HL-60 (cell line): Measurements from ENCODE around the gene TXNDC2.

Source experiments
- CTCF ChIP-seq: IDR thresholded peaks from one replicate; pipeline ENCODE4 v1.5.1; 2011; ENCODE audit warnings: low read length, control low read depth, inconsistent platforms; ENCODE audit not compliant: insufficient read depth
- TF ChIP-seq, protein P1 (sequence below): IDR thresholded peaks from 2 replicates; pipeline ENCODE4 v1.6.1; 2012; ENCODE audit warnings: low read depth; ENCODE audit not compliant: insufficient replicate concordance

GRCh38 chr18:9861933-9862332 is 23.8 kb upstream of the TXNDC2 start:
- TF ChIP-seq CTCF, result no peak
- TF ChIP-seq, protein P1, sequence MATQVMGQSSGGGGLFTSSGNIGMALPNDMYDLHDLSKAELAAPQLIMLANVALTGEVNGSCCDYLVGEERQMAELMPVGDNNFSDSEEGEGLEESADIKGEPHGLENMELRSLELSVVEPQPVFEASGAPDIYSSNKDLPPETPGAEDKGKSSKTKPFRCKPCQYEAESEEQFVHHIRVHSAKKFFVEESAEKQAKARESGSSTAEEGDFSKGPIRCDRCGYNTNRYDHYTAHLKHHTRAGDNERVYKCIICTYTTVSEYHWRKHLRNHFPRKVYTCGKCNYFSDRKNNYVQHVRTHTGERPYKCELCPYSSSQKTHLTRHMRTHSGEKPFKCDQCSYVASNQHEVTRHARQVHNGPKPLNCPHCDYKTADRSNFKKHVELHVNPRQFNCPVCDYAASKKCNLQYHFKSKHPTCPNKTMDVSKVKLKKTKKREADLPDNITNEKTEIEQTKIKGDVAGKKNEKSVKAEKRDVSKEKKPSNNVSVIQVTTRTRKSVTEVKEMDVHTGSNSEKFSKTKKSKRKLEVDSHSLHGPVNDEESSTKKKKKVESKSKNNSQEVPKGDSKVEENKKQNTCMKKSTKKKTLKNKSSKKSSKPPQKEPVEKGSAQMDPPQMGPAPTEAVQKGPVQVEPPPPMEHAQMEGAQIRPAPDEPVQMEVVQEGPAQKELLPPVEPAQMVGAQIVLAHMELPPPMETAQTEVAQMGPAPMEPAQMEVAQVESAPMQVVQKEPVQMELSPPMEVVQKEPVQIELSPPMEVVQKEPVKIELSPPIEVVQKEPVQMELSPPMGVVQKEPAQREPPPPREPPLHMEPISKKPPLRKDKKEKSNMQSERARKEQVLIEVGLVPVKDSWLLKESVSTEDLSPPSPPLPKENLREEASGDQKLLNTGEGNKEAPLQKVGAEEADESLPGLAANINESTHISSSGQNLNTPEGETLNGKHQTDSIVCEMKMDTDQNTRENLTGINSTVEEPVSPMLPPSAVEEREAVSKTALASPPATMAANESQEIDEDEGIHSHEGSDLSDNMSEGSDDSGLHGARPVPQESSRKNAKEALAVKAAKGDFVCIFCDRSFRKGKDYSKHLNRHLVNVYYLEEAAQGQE, result no peak
